ENCODE data around the gene ZNF512. TPM values are rescaled to one million over a fixed set of nuclear protein-coding genes. Genes with fewer than 3 reads are reported as not detected.

Gene ZNF512
- total RNA-seq, 4 donors from 2014 or later, result 17.9 to 82.9 (median 42.6) TPM

- TF ChIP-seq POLR2A (IDR thresholded peaks at IDR 0.05), result no peak
- no peak for TF ChIP-seq CTCF (IDR thresholded peaks at IDR 0.05)
- H3K4me3 ChIP-seq, result no peak overlapping the region
- H3K27me3 ChIP-seq, result no peaks in the 10 kb centered on the region
- intact Hi-C loops (cut with DNase I; ENCODE audit: low total_unique reads), result no loop called here
- no peak for DNase-seq
- no peaks in the 10 kb centered on the region for H3K4me1 ChIP-seq
- no peaks in the 10 kb centered on the region for H3K36me3 ChIP-seq
- H3K27ac ChIP-seq, result no peak overlapping the region
- no peaks in the 10 kb centered on the region for H3K9me3 ChIP-seq
Measured at GRCh38 chr2:27655155-27655951, 72.5 kb downstream of the ZNF512 start.

- Histone ChIP-seq H3K4me1 (peaks cover 0 to 7% of the 10 kb centered on the region in 2 donors), H3K9me3 (no peaks in the 10 kb centered on the region), H3K27ac (no peak overlapping the region), H3K36me3 (no peaks in the 10 kb centered on the region), H3K27me3 (no peaks in the 10 kb centered on the region), H3K4me3 (no peak overlapping the region)
- intact Hi-C loops (cut with DNase I; ENCODE audit: low total_unique reads), result no loop called here
- DNase-seq, result no peak
- no peak for TF ChIP-seq CTCF (IDR thresholded peaks at IDR 0.05)
- no peak for TF ChIP-seq POLR2A (IDR thresholded peaks at IDR 0.05)
Measured at GRCh38 chr2:27661371-27661770, 78.5 kb downstream of the ZNF512 start.

GRCh38 chr2:27663285-27664153 lies 80.7 kb downstream of the ZNF512 start, which contains the start of the genes SLC4A1AP and SUPT7L:
Gene SLC4A1AP, plus strand, starts transcription at chr2:27663889. Its CDS starts 26 bp downstream, at chr2:27663915.
Gene SUPT7L, minus strand, starts transcription at chr2:27663614. Its CDS starts 1,422 bp downstream, at chr2:27662192.
- Histone ChIP-seq H3K4me1 (peaks cover 0 to 7% of the 10 kb centered on the region in 2 donors), H3K27me3 (no peaks in the 10 kb centered on the region), H3K36me3 (no peaks in the 10 kb centered on the region), H3K9me3 (no peaks in the 10 kb centered on the region), H3K4me3 (peak within 1 kb of the TSS; percentile 73 to 90), H3K27ac (peak within 1 kb of the TSS; percentile 88 to 93)
- DNase-seq, result peak; percentile 65 to 67
- TF ChIP-seq POLR2A (IDR thresholded peaks at IDR 0.05) (peak in 1 of 2 donors; percentile 21), CTCF (IDR thresholded peaks at IDR 0.05) (peak in 2 of 4 experiments; percentile 5 to 19)
- intact Hi-C loops (cut with DNase I; ENCODE audit: low total_unique reads), result no loop called here

- peak overlapping the region; percentile 73 to 90 for H3K4me3 ChIP-seq
- no peaks in the 10 kb centered on the region for H3K36me3 ChIP-seq
- DNase-seq, result no peak
- TF ChIP-seq POLR2A (IDR thresholded peaks at IDR 0.05) (no peak), CTCF (IDR thresholded peaks at IDR 0.05) (no peak)
- peaks cover 0 to 7% of the 10 kb centered on the region in 2 donors for H3K4me1 ChIP-seq
- peak overlapping the region; percentile 88 to 93 for H3K27ac ChIP-seq
- H3K9me3 ChIP-seq, result no peaks in the 10 kb centered on the region
- H3K27me3 ChIP-seq, result no peaks in the 10 kb centered on the region
- intact Hi-C loops (cut with DNase I; ENCODE audit: low total_unique reads), result no loop called here
Measured at GRCh38 chr2:27664154-27664574, 81.3 kb downstream of the ZNF512 start.

Measured in uterus (tissue), 4 donors.